KOPT-K1 (cell line): ENCODE data around the gene SLC45A3.
"Not testable (repeated sequence)": the region's sequence is repeated elsewhere in the genome, so short reads cannot be mapped to it uniquely, and the experiment has no call there.

Experiments used
- H3K27ac ChIP-seq: fragments of 200-600 bp; sonication (generic); 2 replicates; pipeline ENCODE4 v1.5.1; 2016; ENCODE audit warnings: antibody characterized with exemption, mild to moderate bottlenecking, low read depth, low read length; ENCODE audit not compliant: poor library complexity, severe bottlenecking
- H3K36me3 ChIP-seq: fragments of 200-600 bp; sonication (generic); 2 replicates; pipeline ENCODE4 v1.5.1; 2017; ENCODE audit warnings: antibody characterized with exemption, mild to moderate bottlenecking, low read length, moderate library complexity; ENCODE audit not compliant: insufficient read depth
- H3K9me3 ChIP-seq: fragments of 200-600 bp; sonication (generic); 2 replicates; pipeline ENCODE4 v1.5.1; 2017; ENCODE audit warnings: antibody characterized with exemption, low read length, mild to moderate bottlenecking; ENCODE audit not compliant: insufficient read depth, poor library complexity, severe bottlenecking

SLC45A3 gene

GRCh38 chr1:205637854-205638468, 42.3 kb downstream of the SLC45A3 start:
- no peak overlapping the region for H3K27ac ChIP-seq
- no peaks in the 10 kb centered on the region for H3K9me3 ChIP-seq
- no peaks in the 10 kb centered on the region for H3K36me3 ChIP-seq

DNA sequence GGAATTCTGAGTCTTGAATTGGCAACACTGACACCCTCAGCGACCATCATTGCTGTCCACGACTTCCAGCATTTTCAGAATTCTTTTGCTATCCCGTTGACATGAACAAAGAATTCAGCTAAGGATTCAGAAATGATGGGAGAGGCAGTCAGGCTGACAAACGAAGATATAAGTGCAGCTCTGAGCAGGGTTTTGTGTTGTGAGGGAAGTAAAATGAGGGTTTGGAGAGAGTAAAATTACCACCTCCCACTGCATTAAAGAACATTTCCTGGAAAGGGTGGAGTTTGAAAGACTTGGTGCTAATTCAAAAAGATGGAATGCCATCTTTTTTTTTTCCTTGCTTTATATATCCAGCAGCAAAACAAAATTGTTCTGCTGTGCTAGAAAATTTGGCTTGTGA, 43.6 kb downstream of the SLC45A3 start:
- no peaks in the 10 kb centered on the region for H3K36me3 ChIP-seq
- H3K27ac ChIP-seq, result no peak overlapping the region
- H3K9me3 ChIP-seq, result no peaks in the 10 kb centered on the region

DNA sequence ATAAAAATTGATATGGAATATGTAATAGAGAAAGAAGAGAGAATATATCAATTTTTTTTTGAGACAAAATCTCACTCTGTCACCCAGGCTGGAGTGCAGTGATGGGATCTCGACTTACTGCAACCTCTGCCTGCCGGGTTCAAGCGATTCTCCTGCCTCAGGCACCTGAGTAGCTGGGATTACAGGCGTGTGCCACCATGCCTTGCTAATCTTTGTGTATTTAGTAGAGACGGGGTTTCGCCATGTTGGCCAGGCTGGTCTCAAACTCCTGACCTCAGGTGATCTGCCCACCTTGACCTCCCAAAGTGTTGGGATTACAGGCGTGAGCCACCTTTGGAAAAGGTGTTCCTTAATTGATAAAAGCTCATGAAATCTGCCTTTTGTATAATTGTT, 44.2 kb downstream of the SLC45A3 start:
- H3K27ac ChIP-seq, H3K36me3 ChIP-seq, H3K9me3 ChIP-seq: not testable (repeated sequence)

DNA sequence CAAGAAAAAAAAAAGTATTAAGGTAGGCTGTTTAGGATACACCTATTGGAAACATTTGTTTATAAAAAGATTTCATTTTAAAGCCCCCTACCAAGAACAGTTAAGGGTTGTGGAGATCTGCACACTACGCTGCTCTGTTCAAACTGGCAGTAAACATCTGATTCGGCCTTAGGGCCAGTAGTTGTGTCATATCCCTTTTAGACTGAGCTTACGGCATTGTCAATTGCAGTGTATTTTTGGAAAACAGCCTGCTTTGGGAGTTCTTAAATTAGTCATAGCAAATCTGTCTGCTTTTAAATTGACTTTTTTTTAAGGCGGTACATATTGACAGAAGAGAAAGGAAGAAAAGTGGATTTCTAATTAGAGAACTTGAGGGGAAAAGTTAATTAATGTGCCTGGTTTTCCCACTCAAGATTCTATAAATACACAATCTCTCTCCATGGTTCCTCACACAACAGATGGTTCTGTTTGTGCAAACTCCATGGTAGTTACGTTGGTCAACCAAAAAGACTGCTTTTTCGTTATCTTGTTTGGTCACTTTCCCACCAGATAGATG, 46.8 kb downstream of the SLC45A3 start:
- 0 out of 2 replicates have a peak, but pooled peaks cover 2% of the 10 kb centered on the region for H3K36me3 ChIP-seq
- H3K27ac ChIP-seq, result no peak overlapping the region
- no peaks in the 10 kb centered on the region for H3K9me3 ChIP-seq

GRCh38 chr1:205632669-205633169, 47.6 kb downstream of the SLC45A3 start:
- Histone ChIP-seq H3K9me3 (no peaks in the 10 kb centered on the region), H3K36me3 (peaks cover 10% of the 10 kb centered on the region; the same call in 1 of the 2 replicates), H3K27ac (peak overlapping the region; percentile 83)

- Histone ChIP-seq H3K36me3 (peaks cover 13% of the 10 kb centered on the region; the same call in 1 of the 2 replicates), H3K9me3 (no peaks in the 10 kb centered on the region), H3K27ac (peak within 1 kb of the TSS; percentile 83)
Measured at GRCh38 chr1:205631768-205632668, 48.3 kb downstream of the SLC45A3 start, which contains the start of gene ELK4. Gene ELK4, minus strand, starts transcription at chr1:205632011. Its CDS starts 8,129 bp downstream, at chr1:205623882.

DNA sequence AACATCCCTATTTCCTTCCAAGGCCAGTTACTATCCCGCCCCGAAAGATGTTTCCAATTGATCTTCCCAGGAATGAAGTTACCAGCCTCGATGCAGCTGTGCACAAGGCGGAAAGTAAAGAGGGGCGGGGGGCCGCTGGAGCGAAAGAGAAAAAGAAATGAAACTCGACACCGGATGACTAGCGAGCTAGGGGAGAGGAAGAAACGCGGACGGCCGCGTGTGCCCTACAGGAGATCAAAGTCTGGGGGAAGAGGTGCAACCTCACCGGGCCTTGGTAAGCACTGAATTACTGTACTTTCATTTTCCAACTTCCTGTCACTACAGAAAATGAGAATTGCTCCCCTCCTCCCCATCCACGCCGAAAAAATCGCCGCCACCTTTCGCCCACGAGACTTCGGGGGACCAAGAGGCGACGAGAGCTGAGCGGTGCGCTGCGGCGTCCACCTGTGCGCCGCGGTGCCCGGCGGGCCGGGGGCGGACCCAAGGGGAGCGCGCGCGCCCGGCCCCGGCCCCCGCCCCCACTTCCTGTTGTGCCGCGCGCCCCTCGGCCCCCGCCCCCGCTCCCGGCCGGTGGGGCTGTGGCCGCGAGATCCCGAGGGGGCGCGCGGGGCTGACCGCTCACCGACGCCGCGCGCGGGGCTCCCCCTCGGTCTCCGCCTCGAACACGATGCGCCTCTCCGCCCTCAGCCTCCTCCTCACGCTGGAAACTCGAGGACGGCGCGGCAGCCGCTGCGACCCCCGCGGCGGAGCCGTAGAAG, 49.1 kb downstream of the SLC45A3 start:
- Histone ChIP-seq H3K9me3 (no peaks in the 10 kb centered on the region), H3K36me3 (peaks cover 19% of the 10 kb centered on the region), H3K27ac (peak overlapping the region; percentile 83)

GRCh38 chr1:205630651-205631009, 49.7 kb downstream of the SLC45A3 start:
- H3K9me3 ChIP-seq, result no peaks in the 10 kb centered on the region
- peak overlapping the region; percentile 83 for H3K27ac ChIP-seq
- peaks cover 23% of the 10 kb centered on the region for H3K36me3 ChIP-seq

GRCh38 chr1:205630241-205630640, 50.1 kb downstream of the SLC45A3 start:
- peaks cover 26% of the 10 kb centered on the region for H3K36me3 ChIP-seq
- H3K27ac ChIP-seq, result peak overlapping the region; percentile 83

DNA sequence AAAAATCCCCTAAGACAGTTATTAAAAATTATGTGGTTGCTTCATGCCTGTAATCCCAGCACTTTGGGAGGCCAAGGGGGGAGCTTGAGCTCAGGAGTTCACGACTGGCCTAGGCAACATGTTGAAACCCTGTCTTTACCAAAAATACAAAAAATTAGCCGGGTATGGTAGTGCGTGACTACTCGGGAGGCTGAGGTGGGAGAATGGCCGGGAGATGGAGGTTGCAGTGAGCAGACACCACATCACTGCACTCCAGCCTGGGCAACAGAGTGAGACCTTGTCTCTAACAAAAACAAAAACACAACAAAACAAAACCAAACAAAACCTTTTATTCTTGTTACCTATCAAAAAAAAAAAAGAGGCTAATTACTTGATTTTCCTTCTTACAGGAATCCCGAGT, 50.6 kb downstream of the SLC45A3 start:
- H3K36me3 ChIP-seq, result peaks cover 31% of the 10 kb centered on the region
- peak overlapping the region; percentile 83 for H3K27ac ChIP-seq
- H3K9me3 ChIP-seq, result no peaks in the 10 kb centered on the region

More at GRCh38 chr1:205630241-205630640, 50.1 kb downstream of the SLC45A3 start:
- H3K9me3 ChIP-seq, result no peaks in the 10 kb centered on the region

GRCh38 chr1:205627956-205628355, 52.4 kb downstream of the SLC45A3 start:
- Histone ChIP-seq H3K9me3 (no peaks in the 10 kb centered on the region), H3K27ac (no peak overlapping the region), H3K36me3 (peaks cover 49% of the 10 kb centered on the region)

DNA sequence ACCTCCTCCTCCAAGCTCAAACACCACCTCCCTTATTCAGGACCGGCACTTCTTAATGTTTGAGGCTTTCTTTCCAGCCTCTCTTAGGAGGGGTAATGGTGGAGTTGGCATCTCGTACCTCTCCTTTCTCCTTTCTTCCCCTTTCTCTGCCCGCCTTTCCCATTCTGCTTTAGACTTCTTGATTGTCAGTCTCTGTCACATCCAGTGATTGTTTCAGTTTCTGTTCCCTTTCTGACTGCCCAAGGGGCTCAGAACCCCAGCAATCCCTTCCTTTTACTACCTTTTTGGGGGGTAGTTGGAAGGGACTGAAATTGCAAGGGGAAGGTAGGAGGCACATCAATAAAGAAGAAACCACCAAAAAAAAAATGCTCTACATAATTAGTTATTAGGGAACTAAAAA, 54.1 kb downstream of the SLC45A3 start:
- Histone ChIP-seq H3K27ac (no peak overlapping the region), H3K9me3 (no peaks in the 10 kb centered on the region), H3K36me3 (peaks cover 66% of the 10 kb centered on the region)

- no peak overlapping the region for H3K27ac ChIP-seq
- peaks cover 92% of the 10 kb centered on the region for H3K36me3 ChIP-seq
- H3K9me3 ChIP-seq, result no peaks in the 10 kb centered on the region
Measured at GRCh38 chr1:205623646-205624045, 56.7 kb downstream of the SLC45A3 start.

- Histone ChIP-seq H3K36me3 (peaks cover 100% of the 10 kb centered on the region), H3K27ac (no peak overlapping the region), H3K9me3 (no peaks in the 10 kb centered on the region)
Measured at GRCh38 chr1:205620269-205620668, 60.0 kb downstream of the SLC45A3 start.
